22Rv1 (cell line): ENCODE data around the gene MARK1.

Source experiments
- ZFX ChIP-seq: fragments of 450-650 bp; IDR thresholded peaks from 2 replicates; pipeline ENCODE4 v1.6.1; 2017; ENCODE audit warnings: antibody characterized with exemption, borderline replicate concordance
- TF ChIP-seq, protein P1 (sequence below): fragments of 450-650 bp; IDR thresholded peaks from 2 replicates; pipeline ENCODE4 v1.5.1; 2017; ENCODE audit warnings: mild to moderate bottlenecking

- TF ChIP-seq, protein P1, sequence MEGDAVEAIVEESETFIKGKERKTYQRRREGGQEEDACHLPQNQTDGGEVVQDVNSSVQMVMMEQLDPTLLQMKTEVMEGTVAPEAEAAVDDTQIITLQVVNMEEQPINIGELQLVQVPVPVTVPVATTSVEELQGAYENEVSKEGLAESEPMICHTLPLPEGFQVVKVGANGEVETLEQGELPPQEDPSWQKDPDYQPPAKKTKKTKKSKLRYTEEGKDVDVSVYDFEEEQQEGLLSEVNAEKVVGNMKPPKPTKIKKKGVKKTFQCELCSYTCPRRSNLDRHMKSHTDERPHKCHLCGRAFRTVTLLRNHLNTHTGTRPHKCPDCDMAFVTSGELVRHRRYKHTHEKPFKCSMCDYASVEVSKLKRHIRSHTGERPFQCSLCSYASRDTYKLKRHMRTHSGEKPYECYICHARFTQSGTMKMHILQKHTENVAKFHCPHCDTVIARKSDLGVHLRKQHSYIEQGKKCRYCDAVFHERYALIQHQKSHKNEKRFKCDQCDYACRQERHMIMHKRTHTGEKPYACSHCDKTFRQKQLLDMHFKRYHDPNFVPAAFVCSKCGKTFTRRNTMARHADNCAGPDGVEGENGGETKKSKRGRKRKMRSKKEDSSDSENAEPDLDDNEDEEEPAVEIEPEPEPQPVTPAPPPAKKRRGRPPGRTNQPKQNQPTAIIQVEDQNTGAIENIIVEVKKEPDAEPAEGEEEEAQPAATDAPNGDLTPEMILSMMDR: no peak
- no peak for TF ChIP-seq ZFX
These were observed 28.7 kb downstream of the MARK1 start for GRCh38 chr1:220556641-220557040.
